ENCODE data around the gene TOP3A. TPM values are rescaled to one million over a fixed set of nuclear protein-coding genes. Genes with fewer than 3 reads are reported as not detected.
A peak's percentile ranks its signal among the peaks of the same experiment; 100 is the strongest.

TOP3A gene
- total and polyA plus RNA-seq, 12 donors, result 8.2 to 15.6 (median 12.4) TPM

- Histone ChIP-seq H3K4me1 (peaks cover 0 to 11% (median 0%) of the 10 kb centered on the region in 9 donors), H3K4me3 (no peak overlapping the region), H3K9me3 (no peaks in the 10 kb centered on the region), H3K27me3 (no peaks in the 10 kb centered on the region), H3K27ac (no peak overlapping the region), H3K36me3 (peaks cover 0 to 98% (median 70%) of the 10 kb centered on the region in 9 donors)
- WGBS, 2 donors, result 80 to 89% methylated on average over 3 of the region's 3 CpGs
- no peak for TF ChIP-seq CTCF (IDR thresholded peaks at IDR 0.05)
- DNase-seq, result no peak
- intact Hi-C loops (cut with DNase I), result no loop called here
- no peak for ATAC-seq
Measured at GRCh38 chr17:18278867-18279266, 35.9 kb downstream of the TOP3A start.

- ATAC-seq (no peak), DNase-seq (no peak)
- no peak for TF ChIP-seq CTCF (IDR thresholded peaks at IDR 0.05)
- no peak overlapping the region for H3K4me3 ChIP-seq
- peaks cover 0 to 11% (median 0%) of the 10 kb centered on the region in 9 donors for H3K4me1 ChIP-seq
- no peaks in the 10 kb centered on the region for H3K27me3 ChIP-seq
- intact Hi-C loops (cut with DNase I), result no loop called here
- WGBS, 2 donors, result 95 to 100% methylated on average over 1 of the region's 1 CpG
- H3K27ac ChIP-seq, result no peak overlapping the region
- H3K9me3 ChIP-seq, result no peaks in the 10 kb centered on the region
- peaks cover 0 to 97% (median 59%) of the 10 kb centered on the region in 9 donors for H3K36me3 ChIP-seq
Measured at GRCh38 chr17:18277076-18277475, 37.7 kb downstream of the TOP3A start.

GRCh38 chr17:18270046-18270931, 44.5 kb downstream of the TOP3A start:
- ATAC-seq (peak in 2 of 8 donors; percentile 4 to 5), DNase-seq (no peak)
- intact Hi-C loops (cut with DNase I), result no loop called here
- Histone ChIP-seq H3K4me1 (peaks cover 0 to 5% (median 0%) of the 10 kb centered on the region in 9 donors), H3K4me3 (no peak overlapping the region), H3K9me3 (no peaks in the 10 kb centered on the region), H3K27me3 (no peaks in the 10 kb centered on the region), H3K27ac (no peak overlapping the region), H3K36me3 (peaks cover 0 to 50% (median 21%) of the 10 kb centered on the region in 9 donors)
- no peak for TF ChIP-seq CTCF (IDR thresholded peaks at IDR 0.05)
- WGBS, 2 donors, result 77 to 82% methylated on average over 14 of the region's 14 CpGs

- ATAC-seq (peak in 3 of 8 donors; percentile 16 to 19 (median 18)), DNase-seq (no peak)
- Histone ChIP-seq H3K36me3 (peaks cover 0 to 52% (median 24%) of the 10 kb centered on the region in 9 donors), H3K27ac (no peak overlapping the region), H3K4me1 (peaks cover 0 to 8% (median 2%) of the 10 kb centered on the region in 9 donors), H3K9me3 (no peaks in the 10 kb centered on the region), H3K27me3 (no peaks in the 10 kb centered on the region), H3K4me3 (no peak overlapping the region)
- WGBS, 2 donors, result 54% methylated on average over 14 of the region's 14 CpGs
- no peak for TF ChIP-seq CTCF (IDR thresholded peaks at IDR 0.05)
- intact Hi-C loops (cut with DNase I), result no loop called here
Measured at GRCh38 chr17:18267927-18268711, 46.7 kb downstream of the TOP3A start.
